ENCODE measurements around the gene TMEM259.
A peak's percentile ranks its signal among the peaks of the same experiment; 100 is the strongest.

TMEM259 gene

GRCh38 chr19:1019980-1020867, 699 bp downstream of the TMEM259 start:
- H3K27ac ChIP-seq (replicated peaks): peak overlapping the region; percentile 98
- TF ChIP-seq REST (IDR thresholded peaks at IDR 0.05; ENCODE audit: insufficient replicate concordance, low read depth) (no peak), GABPA (IDR thresholded peaks at IDR 0.05; ENCODE audit: low read depth) (no peak), POLR2AphosphoS5 (IDR thresholded peaks at IDR 0.05; ENCODE audit: low read depth) (no peak), CTCF (IDR thresholded peaks at IDR 0.05; ENCODE audit: insufficient read depth, low read length) (no peak), SPI1 (IDR thresholded peaks at IDR 0.05; ENCODE audit: borderline replicate concordance, low read depth) (no peak)
- peak; percentile 42 to 62 for DNase-seq (ENCODE audit: low read depth in 1 of 2, low spot score in 1 of 2)

GRCh38 chr19:1019616-1019961, 1.3 kb downstream of the TMEM259 start:
- TF ChIP-seq SPI1 (IDR thresholded peaks at IDR 0.05; ENCODE audit: borderline replicate concordance, low read depth) (no peak), POLR2AphosphoS5 (IDR thresholded peaks at IDR 0.05; ENCODE audit: low read depth) (no peak)
- H3K27ac ChIP-seq (replicated peaks): peak overlapping the region; percentile 98
- no peak for DNase-seq (ENCODE audit: low read depth in 1 of 2, low spot score in 1 of 2)
- peak overlapping the region; percentile 95 for H3K4me3 ChIP-seq (replicated peaks; ENCODE audit: insufficient read depth, low read length)
- no peaks in the 10 kb centered on the region for H3K27me3 ChIP-seq (ENCODE audit: insufficient read depth, poor library complexity, severe bottlenecking)

More at GRCh38 chr19:1019980-1020867, 699 bp downstream of the TMEM259 start:
- Histone ChIP-seq H3K4me3 (replicated peaks; ENCODE audit: insufficient read depth, low read length) (peak overlapping the region; percentile 95), H3K27me3 (ENCODE audit: insufficient read depth, poor library complexity, severe bottlenecking) (no peaks in the 10 kb centered on the region)

- no peak for DNase-seq (ENCODE audit: low read depth in 1 of 2, low spot score in 1 of 2)
- TF ChIP-seq CTCF (IDR thresholded peaks at IDR 0.05; ENCODE audit: insufficient read depth, low read length): no peak
- 0 out of 2 replicates have a peak, but pooled peaks have one; percentile 9 for TF ChIP-seq POLR2AphosphoS5 (IDR thresholded peaks at IDR 0.05; ENCODE audit: low read depth)
- Histone ChIP-seq H3K27ac (replicated peaks) (peak overlapping the region; percentile 98), H3K27me3 (ENCODE audit: insufficient read depth, poor library complexity, severe bottlenecking) (no peaks in the 10 kb centered on the region), H3K4me3 (replicated peaks; ENCODE audit: insufficient read depth, low read length) (peak overlapping the region; percentile 95)
These were observed 1.8 kb downstream of the TMEM259 start for GRCh38 chr19:1018932-1019615.

GRCh38 chr19:1018393-1018792, 2.5 kb downstream of the TMEM259 start:
- no peak overlapping the region for H3K4me3 ChIP-seq (replicated peaks; ENCODE audit: insufficient read depth, low read length)
- H3K27ac ChIP-seq (replicated peaks): 0 out of 2 replicates have a peak overlapping the region, but pooled peaks have one; percentile 2
- TF ChIP-seq SPI1 (IDR thresholded peaks at IDR 0.05; ENCODE audit: borderline replicate concordance, low read depth) (no peak), GABPA (IDR thresholded peaks at IDR 0.05; ENCODE audit: low read depth) (no peak), CTCF (IDR thresholded peaks at IDR 0.05; ENCODE audit: insufficient read depth, low read length) (no peak), REST (IDR thresholded peaks at IDR 0.05; ENCODE audit: insufficient replicate concordance, low read depth) (no peak), POLR2AphosphoS5 (IDR thresholded peaks at IDR 0.05; ENCODE audit: low read depth) (no peak)
- no peaks in the 10 kb centered on the region for H3K27me3 ChIP-seq (ENCODE audit: insufficient read depth, poor library complexity, severe bottlenecking)
- DNase-seq (ENCODE audit: low read depth in 1 of 2, low spot score in 1 of 2): no peak
